Glomerular visceral epithelial cell (primary cell): Measurements from ENCODE around the gene JAKMIP3.
"Not testable (repeated sequence)": the region's sequence is repeated elsewhere in the genome, so short reads cannot be mapped to it uniquely, and the experiment has no call there.

ENCODE experiments used
- DNase-seq: peaks from one replicate; pipeline ENCODE4 v3.0.0-alpha.2; 2016; ENCODE audit errors: extremely low spot score

JAKMIP3 gene

DNA sequence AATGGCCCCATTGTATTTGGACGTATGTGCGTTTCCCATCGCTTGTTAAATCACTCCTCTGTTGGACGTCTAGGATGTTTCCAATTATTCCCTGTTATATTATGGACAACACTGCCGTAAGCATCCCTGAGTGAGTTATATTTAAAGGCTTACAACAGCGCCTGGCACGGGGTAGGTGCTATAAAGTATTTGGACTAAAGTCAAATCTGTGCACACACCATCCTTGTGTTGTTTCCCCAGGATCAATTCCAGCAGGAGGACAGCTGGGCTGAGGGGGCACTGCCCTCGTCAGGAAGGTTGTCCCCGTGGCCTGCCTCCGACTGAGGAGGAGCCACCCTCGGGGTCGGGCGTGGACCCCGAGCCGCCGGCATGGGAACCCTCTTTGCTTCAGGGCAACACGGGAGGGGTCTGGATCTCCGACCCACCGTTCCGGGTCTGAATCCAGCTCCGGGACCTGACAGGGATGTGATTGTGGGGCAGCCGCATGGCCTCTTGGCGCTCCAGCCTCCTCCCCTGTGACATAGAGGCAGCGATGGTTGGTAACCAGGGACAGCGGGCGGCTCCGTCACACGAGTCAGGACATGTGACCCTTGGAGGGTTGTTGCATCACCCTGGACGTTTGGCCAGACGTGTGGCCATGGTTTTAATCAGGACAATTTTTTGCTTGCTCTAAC is 1.5 kb upstream of the JAKMIP3 start:
- DNase-seq, result no peak

DNA sequence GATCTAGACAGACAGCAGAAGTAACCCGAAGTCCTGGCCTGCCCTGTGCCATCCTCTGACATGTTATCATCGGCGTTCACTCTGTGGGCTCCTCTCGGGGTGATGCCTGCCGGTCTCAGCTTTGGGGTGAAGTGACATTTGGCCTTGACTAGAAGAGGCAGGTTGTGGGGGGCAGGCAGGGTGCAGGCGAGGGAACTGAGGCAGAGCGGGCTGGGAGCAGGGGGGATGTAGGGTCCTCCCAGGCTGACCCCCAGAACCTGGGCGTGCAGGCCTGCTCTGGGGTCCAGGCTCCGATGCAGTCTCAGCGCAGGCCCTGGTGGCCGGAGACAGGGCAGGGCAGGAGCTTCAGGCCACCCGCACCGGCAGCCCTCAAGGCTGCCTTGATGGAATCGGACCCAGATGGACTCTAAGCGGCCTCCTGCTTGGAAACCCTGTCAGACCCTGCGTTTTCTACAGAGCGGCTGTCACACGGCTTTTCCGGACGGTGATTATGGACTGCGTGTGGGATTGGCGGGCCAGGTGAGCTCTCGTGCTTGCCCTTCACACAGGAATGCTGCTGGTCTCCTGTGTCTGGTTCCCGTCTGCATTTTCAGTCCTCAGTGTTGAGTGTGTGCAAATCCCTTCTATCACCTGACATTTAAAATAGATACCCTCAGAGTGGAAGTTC is 842 bp upstream of the JAKMIP3 start:
- DNase-seq, result no peak

DNA sequence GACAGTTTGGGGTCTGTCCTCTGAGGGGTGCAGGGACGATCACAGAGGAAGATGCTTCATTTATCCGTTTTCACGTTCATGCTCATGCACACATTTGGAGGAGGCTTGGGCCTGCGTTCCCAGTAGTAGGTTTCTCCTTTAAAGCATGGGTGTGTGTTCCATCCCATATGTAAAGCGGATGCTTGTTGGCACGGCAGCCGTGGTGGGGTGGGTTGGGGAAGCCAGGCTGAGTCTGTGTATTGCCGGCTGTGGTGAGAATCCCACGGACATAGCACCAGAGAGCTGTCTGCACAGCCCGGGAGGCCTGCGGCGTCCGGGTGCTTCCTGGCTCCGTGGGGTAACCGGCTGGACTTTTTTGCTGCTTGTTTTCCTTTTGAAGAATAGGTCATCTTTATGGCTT is 440 bp downstream of the JAKMIP3 start:
- DNase-seq, result no peak

DNA sequence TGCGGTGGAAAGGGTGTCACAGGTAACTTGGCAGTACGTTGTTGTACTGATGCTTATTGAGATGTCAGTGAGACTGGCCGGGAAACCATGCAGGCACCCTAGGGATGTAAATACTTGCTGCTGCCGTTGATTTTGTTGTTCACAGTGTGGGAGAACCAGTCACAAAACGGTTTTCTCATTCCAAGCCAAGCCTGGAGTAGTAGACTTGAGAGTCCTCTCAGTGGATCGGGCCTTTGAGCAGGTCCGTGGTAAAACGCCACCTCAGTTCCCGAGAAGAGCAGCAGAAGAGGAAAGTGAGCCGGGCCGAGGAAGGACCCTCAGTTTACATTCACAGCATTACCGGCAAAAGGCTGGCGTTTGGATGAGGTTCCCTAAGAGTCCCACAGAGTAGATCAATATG is 1.1 kb downstream of the JAKMIP3 start:
- DNase-seq, result no peak

DNA sequence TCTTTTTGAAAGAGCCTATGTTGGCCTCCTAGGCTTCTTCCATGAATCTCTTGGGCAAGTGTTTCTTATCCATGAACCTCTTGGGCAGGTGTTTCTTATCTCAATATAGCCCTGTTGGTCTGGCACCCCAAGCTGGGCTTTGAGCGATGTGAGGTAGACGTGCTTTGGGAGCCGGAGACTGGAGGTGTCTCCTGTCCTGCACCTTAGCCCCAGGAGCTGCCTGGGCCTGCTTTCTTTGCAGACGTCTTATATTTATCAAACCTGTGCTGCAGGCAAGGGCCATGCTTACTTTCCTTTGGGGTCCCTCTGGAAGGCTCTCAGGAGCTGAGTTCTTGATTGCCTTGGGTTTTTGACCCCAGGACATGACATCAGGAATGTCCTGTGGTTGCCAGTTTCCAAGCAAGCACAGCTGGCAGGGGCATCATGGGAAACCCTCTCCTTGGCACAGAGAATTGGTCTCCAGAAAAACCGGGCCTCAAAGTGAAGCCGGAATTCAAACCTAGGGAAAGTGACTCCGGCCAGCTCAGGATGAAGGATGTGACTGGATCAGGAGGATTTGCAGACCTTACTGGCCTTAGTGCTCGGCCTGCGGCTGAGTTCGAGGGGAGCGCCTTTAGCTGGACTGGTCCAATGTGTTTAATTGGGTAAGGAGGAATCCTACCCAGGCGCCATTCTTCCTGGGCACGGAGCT is 2.8 kb downstream of the JAKMIP3 start:
- DNase-seq, result no peak

DNA sequence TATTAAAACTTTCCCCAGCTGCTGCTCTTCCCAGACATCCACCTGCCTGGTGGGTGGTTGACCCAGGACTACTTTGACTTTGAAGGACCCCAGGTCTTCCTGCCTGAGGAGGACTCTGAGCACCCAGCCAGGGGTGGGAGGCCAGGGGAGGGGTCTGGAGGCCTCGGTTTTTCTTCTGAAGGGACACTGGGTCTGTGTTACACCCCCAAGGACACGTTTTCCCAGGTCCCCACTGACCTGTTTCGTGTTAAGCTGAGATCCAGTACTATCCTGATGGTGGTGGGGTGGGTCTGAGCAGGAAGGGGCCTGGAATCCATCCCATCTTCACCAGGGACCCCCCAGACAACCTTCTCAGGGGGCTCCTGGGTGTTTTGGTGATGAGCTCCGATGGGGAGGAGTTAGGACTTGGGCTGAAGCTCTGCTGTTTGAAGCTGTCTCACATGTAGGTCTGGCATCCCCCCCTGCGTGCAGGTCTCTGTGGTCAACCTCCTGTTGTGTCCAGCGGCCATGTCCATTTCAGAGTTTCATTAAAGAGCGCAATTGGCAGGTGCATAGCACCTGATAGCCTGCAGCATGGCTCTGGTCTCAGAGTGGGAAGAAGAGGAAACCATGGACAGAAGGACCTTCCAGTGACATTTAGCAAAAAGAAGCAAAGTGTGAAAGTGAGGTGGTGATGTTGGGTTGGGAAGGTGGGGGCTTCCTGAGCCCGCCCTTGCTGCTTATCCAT is 3.5 kb downstream of the JAKMIP3 start:
- DNase-seq, result no peak

DNA sequence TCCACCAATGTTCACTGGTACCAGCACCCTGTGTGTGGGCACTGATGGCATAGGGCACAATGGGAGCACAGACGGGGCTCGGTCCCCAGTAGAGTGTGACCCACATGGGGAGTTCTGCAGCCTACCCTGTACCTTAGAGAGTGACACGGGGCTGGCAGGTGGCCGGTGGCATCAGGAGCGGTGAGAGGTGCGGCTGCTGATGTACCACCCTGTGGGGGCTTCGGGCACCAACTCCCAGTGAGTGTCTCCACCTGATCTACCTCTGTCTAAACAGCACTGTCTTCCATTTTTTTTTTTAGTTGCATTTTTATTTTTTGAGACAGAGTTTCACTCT is 4.1 kb downstream of the JAKMIP3 start:
- no peak for DNase-seq

DNA sequence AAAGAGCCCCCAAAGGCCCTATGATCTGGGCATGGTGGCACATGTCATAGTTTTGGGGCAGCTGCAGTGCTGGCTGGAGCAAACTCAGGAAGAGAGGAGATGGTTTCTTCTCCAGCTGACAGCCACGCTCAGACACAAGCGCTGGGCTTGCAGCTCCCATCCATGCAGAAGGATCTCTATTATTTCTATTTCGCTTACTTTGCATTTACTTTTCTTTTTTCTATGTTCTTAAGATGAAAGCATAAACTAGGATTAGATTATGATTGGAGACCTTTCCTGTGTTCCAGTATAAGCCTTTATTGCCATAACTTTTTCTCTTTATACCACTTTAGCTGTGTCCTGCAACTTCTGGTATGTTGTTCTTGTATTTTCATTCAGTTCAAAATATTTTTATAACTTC is 5.0 kb downstream of the JAKMIP3 start:
- no peak for DNase-seq

DNA sequence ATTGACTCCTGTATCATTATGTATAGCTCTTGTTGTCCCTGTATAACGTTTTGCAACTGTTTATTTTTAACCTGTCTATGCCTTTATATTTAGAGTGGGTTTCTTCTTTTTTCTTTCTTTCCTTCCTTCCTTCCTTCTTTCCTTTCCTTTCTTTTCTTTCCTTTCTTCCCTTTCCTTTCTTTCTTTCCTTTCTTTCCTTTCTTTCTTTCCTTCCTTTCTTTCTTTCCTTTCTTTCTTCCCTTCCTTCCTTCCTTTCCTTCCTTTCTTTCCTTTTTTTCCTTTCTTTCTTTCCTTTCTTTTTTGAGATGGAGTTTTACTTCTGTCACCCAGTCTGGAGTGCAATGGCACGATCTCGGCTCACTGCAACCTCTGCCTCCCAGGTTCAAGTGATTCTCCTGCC is 5.9 kb downstream of the JAKMIP3 start:
- no peak for DNase-seq

DNA sequence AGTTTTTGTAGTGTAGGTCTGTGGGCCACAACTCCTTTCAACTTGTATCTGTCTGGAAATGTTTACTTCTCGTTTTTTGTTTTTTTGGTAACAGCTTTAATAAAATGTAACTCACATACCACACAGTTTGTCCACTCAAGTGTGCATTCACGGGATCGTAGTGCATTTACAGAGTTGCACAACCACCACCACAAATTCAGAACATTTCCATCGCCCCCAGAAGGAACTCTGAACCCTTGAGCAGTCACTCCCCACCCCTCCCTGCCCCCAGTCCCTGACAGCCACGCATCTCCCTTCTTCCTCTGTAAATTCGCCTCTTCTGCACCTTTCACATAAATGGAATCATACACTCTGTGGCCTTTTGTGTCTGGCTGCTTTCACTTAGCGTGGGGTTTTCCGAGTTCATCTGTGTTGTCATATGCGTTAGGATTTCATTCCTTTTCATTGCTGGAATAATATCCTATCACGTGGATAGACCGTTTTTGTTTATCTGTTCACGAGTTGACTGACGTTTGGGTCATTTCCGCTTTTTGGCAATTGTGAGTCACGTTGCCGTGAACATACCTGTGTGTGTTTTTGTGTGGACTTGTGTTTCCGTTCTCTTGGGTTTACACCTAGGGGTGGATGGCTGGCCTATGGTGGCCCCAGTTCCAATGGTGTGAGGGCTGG is 10.3 kb downstream of the JAKMIP3 start:
- no peak for DNase-seq

DNA sequence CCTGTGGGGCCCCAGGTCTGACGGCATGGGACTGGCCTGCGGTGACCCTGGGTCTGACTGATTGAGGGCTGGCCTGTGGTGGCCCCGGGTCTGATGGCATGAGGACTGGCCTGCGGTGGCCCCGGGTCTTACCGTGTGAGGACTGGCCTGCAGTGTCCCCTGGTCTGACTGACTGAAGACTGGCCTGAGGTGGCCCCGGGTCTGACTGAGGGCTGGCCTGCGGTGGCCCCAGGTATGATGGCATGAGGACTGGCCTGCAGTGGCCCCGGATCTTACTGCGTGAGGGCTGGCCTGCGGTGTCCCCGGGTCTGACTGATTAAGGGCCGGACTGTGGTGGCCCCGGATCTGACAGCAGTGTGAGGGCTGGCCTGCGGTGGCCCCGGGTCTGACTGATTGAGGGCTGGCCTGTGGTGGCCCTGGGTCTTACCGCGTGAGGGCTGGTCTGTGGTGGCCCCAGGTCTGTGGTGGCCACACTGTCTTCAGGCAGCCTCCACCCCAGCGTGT is 10.9 kb downstream of the JAKMIP3 start:
- DNase-seq, result no peak

DNA sequence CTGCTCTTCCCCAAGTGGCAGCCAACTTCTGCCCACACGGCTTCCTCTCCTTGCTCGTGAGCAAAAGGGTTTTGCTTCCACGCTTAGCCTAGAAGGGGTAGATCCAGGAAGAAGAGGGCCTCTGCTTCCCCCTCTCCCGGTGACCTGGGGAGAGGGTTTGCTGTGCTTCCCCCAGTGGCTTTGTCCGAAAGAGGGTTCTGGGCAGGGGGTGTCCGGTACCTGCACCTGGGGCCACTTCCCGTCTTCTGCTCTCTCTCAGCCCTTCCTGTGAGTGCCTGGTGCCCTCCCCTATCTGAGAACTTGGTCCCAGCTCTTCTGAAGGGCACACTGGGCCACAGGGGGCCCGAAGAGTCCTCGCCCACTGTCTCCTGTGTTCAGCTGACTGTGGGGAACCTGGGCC is 11.3 kb downstream of the JAKMIP3 start:
- DNase-seq, result no peak

DNA sequence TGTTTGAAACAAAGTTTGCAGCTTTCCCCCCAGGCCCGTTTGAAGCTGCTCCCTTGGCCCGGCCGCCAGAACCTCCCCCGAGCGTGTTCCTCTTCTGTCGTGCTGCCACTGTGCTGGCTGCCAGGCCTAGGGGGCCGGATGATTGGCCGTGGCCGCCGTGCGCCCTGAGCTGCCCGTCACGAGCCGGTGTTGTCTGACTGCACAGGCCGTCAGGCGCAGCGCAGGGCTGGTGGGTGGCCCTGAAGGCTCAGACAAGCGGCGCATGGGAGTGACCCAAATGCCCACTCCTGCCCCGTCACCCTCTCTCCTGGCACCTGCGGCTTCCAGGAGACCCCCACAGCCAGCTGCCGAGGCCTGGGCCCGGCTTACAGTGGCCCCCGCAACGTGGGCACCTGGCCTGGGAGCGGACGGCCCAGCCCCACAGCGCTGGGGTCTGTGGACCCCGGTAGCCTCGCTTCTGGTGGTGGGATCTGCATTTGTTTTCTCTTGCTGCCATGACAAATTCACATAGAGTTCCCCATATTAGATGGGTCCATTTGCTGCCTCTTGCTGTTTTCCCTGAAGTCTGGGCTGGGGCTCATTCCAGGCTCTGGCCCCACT is 13.1 kb downstream of the JAKMIP3 start:
- no peak for DNase-seq

DNA sequence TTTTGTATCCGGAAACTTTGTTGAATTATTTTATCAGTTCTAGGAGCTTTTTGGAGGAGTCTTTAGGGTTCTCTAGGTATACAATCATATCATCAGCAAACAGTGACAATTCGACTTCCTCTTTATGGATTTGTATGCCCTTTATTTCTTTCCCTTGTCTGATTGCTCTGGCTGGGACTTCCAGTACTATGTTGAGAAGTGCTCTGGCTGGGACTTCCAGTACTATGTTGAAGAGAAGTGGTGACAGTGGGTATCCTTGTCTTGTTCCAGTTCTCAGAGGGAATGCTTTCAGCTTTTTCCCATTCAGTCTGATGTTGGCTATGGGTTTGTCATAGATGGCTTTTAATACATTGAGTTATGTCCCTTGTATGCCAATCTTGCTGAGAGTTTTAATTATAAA is 18.6 kb downstream of the JAKMIP3 start:
- DNase-seq, result not testable (repeated sequence)

DNA sequence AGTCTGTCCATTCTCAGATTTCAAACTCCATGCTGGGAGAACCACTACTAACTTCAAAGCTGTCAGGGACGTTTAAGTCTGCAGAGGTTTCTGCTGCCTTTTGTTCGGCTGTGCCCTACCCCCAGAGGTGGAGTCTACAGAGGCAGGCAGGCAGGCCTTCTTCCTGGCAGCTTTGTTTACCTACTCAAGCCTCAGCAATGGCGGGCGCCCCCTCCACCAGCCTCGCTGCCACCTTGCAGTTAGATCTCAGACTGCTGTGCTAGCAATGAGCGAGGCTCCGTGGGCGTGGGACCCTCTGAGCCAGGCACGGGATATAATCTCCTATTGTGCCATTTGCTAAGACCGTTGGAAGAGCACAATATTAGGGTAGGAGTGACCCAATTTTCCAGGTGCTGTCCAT is 27.5 kb downstream of the JAKMIP3 start:
- DNase-seq, result not testable (repeated sequence)

DNA sequence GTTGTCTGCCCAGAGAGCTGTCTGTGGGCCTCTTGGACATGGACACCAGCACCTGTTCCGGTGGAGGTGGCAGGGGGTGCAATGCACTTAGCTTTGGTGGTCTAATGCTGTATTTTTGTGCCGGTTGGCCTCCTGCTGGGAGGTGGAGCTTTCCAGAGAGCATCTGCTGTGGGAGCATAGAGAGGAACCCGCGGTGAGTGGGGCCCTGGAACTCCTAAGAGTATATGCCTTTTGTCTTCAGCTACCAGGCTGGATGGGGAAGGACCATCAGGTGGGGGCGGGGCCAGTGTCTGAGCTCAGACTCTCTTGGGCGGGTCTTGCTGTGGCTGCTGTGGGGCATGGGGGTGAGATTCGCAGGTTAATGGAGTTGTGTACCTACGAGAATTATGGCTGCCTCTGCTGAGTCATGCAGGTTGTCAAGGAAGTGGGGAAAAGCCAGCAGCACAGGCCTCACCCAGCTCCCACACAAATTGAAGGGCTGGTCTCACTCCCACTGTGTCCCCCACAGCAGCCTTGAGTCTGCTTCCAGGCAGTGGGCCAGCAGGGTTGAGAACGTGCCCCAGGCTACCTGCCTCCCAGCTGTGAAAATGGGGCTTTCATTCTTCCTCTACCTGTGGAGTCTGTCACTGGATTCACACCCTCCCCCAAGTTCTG is 29.0 kb downstream of the JAKMIP3 start:
- DNase-seq, result no peak

DNA sequence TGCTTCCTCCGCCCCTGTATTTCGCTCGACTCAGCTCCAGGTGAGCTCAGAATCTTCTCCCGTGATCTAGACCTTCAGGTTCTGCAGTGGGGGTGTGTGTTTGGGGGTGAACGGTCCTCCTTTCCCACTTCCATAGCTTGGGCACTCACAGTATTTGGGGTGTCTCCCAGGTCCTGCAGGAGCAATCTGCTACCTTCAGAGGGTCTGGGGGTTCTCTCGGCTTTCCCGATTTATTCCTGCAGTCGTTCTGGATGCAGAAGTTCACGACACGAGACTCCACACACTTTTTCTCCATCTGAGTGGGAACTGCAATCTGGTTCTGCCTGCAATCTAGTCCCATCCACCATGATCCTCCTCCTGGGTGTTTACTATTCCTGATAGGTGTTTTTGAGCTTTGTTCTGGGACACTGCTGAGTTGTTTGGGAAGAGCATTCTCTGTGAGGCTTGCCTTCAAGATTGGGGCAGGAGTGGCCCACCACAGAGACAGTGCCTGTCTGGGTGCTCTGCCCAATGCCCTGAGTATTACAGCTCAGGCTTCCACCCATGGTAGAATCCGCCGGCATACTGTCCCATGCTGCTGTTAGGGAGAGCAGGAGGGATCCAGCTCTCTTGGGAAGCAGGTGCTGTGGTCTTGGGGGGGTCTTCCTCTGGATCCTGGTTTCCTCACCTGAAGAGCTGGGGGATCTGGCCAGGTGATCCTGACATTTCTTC is 29.8 kb downstream of the JAKMIP3 start:
- DNase-seq, result no peak

DNA sequence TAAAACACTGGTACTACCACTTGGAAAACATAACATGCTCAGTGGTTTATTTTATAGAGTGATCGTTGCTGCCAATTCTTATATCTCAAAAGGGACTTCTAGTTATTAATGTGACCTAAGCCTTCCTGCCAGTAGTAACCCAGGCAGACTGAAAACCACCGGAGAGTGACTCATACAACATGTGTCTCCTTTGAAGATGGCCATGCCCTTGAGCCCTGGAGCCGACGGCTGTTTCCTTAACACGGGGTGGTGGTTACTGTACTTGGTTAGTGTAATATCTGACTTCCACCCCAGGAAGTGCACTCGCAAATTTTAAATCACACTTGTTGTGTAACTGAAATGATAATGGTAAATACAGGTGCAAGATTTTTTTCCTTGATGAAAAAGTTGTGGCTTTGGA is 30.5 kb downstream of the JAKMIP3 start:
- DNase-seq, result peak; percentile 56

DNA sequence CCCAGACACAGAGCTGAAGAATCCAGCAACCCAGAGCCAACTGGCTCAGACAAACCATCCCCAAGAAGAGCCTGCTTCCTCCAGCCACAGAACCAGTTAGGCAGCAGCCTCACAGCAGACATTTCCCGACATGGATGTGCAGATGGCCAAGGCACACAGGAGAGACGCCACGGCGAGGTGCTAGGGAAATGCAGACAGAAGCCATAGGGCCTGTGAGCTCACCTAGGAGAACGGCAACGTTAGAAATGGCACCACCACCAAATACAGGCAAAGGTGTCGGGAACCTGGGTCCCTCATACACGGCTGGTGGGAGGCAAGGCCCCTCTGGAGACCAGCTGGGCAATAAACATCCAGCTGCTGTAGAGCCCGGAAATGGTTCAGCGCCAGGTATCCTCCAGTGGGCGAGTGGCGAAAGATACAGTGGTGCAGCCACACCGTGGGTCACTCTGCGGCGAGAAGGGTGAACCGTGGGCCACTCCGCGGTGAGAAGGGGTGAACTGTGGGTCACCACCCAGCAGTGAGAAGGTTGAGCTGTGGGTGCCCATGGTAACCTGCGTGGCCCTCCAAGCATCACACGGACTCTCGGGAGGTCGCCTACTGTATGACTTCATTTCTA is 31.2 kb downstream of the JAKMIP3 start:
- no peak for DNase-seq
